HL-60 (cell line): Measurements from ENCODE around the gene CCNC.

Source experiments
- GABPA ChIP-seq: IDR thresholded peaks from 2 replicates; pipeline ENCODE4 v1.6.1; 2012; ENCODE audit warnings: low read depth
- POLR2AphosphoS5 ChIP-seq: IDR thresholded peaks from 2 replicates; pipeline ENCODE4 v1.6.1; 2012; ENCODE audit warnings: low read depth
- REST ChIP-seq: IDR thresholded peaks from 2 replicates; pipeline ENCODE4 v1.6.1; 2012; ENCODE audit warnings: low read depth; ENCODE audit not compliant: insufficient replicate concordance
- TF ChIP-seq, protein P1 (sequence below): IDR thresholded peaks from one replicate; pipeline ENCODE4 v1.5.1; 2011; ENCODE audit warnings: low read length, control low read depth, inconsistent platforms; ENCODE audit not compliant: insufficient read depth

GRCh38 chr6:99607416-99608036 lies 39.1 kb upstream of the CCNC start:
- TF ChIP-seq, protein P1, sequence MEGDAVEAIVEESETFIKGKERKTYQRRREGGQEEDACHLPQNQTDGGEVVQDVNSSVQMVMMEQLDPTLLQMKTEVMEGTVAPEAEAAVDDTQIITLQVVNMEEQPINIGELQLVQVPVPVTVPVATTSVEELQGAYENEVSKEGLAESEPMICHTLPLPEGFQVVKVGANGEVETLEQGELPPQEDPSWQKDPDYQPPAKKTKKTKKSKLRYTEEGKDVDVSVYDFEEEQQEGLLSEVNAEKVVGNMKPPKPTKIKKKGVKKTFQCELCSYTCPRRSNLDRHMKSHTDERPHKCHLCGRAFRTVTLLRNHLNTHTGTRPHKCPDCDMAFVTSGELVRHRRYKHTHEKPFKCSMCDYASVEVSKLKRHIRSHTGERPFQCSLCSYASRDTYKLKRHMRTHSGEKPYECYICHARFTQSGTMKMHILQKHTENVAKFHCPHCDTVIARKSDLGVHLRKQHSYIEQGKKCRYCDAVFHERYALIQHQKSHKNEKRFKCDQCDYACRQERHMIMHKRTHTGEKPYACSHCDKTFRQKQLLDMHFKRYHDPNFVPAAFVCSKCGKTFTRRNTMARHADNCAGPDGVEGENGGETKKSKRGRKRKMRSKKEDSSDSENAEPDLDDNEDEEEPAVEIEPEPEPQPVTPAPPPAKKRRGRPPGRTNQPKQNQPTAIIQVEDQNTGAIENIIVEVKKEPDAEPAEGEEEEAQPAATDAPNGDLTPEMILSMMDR: no peak
- TF ChIP-seq REST (no peak), POLR2AphosphoS5 (no peak), GABPA (no peak)
